GM20431 (cell line): ENCODE results near the gene B3GLCT.

Source experiments
- in situ Hi-C: fragments of 300-500 bp; cut with MseI, MboI; formaldehyde crosslinking; loops from one replicate; pipeline ENCODE4 v1.15.0; 2020; ENCODE audit warnings: low sequenced_read_pairs; ENCODE audit not compliant: unreplicated experiment

B3GLCT gene

GRCh38 chr13:31219909-31220598 is 20.3 kb downstream of the B3GLCT start:
- in situ Hi-C loops = no loop called here

GRCh38 chr13:31221057-31221456 is 21.3 kb downstream of the B3GLCT start:
- in situ Hi-C loops = no loop called here

DNA sequence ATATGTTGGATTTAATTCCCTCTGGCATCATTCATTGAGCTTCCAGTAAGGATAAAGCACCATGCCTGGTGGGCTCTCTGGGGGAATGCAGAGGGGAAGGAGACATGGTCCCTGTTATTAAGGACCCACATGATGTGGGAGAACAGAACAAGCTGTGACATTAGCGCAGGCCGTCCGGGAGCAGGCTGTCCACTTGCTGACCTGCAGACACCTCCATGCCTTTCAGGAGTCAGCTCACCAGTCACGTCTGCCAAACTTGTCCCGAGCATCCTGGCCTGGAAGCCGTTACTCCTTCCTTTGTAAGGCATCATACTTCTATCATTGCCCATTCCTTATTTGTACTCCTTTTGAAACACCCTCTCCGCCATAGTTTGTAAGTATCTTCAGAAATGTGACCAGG is 23.4 kb downstream of the B3GLCT start:
- in situ Hi-C loops = no loop called here

- in situ Hi-C loops = no loop called here
Observed at GRCh38 chr13:31223640-31224039, 23.9 kb downstream of the B3GLCT start.

GRCh38 chr13:31224174-31224669 is 24.4 kb downstream of the B3GLCT start:
- in situ Hi-C loops = no loop called here

DNA sequence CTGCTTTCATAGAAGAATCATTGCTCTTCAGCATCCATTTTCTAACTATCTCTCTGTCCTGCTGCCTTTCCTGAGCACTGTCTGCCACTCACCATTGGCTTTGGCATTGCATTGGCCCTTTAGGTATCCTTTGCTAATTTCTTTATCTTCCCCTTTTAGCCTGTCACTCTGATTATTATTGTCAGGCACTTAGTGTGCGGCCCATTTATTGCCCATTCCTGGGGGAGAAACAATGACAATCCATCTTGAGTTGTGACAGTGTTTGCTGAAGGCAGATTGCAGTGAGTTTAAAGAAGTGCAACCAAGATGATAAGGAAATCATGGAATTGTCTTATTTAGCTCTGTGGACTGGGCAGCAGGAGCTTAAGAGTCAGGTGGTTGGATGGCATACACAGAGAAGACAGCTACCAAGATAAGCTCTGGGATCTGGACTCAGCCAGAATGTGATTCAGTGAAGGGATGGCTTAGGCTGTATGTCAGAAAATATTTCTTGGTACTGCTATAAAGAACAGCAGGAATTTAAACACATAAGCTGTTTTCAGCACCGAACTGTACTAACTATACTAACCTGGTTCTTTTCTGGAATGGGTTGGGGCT is 25.3 kb downstream of the B3GLCT start:
- in situ Hi-C loops = loop anchor here (25.0 kb wide), 1 partner anchor 512 kb away; the partner anchor contains the start of gene RXFP2

GRCh38 chr13:31225998-31226675 is 26.4 kb downstream of the B3GLCT start:
- in situ Hi-C loops = loop anchor here (25.0 kb wide), 1 partner anchor 511 kb away; the partner anchor contains the start of gene RXFP2

- in situ Hi-C loops = loop anchor here (25.0 kb wide), 1 partner anchor 510 kb away; the partner anchor contains the start of gene RXFP2
Observed at GRCh38 chr13:31227063-31227462, 27.3 kb downstream of the B3GLCT start.

GRCh38 chr13:31227870-31228269 is 28.1 kb downstream of the B3GLCT start:
- in situ Hi-C loops = loop anchor here (25.0 kb wide), 1 partner anchor 509 kb away; the partner anchor contains the start of gene RXFP2

DNA sequence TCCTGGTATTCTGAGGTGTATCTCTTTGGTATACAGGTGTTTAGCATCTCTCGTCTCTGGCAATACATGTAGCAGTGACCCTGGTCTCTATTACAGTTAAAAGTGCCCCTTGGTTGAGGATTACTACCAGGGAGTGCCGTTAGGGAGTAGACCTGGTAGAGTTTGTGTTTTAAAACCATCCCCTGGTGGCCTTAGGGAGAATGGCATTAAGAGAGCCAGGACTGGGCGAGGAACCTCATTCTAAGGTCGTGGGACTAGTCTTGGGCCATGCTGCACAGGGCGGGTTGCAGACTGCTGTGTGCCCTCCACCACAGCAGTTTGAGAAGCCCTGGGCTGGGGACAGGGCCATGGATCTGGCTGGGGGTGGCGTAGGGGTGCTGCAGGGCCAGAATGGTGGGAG is 35.0 kb downstream of the B3GLCT start:
- in situ Hi-C loops = loop anchor here (10.0 to 25.0 kb wide), 2 partner anchors 190 to 503 kb away; partner anchors contain the start of gene RXFP2

DNA sequence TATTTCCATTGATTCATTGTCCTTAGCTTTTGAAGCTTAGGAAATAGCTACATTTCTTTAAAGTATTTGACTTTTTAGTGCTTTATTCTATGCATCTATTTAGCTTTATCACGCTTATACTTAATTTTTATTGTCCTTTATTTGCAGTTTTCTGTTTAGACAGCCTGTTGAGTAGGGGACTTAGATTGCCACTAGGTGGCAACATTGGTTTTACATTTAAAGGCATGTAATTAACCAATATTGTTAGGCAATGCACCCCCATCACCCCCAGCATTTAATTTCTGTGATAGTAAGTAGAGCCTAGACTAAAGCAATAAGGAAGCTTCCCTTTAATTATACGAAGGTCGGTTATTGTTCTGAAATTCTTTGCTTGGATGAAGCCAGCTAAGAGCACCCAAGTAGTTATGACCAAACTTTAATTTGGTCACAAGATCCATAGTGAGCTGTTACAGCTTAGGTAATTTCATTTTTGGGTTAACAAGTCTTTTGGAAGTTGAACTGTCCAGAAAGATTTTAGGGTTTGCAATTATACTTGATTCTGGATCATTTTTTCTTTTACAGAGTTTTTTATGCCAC is 36.5 kb downstream of the B3GLCT start:
- in situ Hi-C loops = loop anchor here (10.0 to 25.0 kb wide), 2 partner anchors 189 to 501 kb away; partner anchors contain the start of gene RXFP2

GRCh38 chr13:31240921-31241320 is 41.1 kb downstream of the B3GLCT start:
- in situ Hi-C loops = loop anchor here (25.0 kb wide), 1 partner anchor 496 kb away; the partner anchor contains the start of gene RXFP2

- in situ Hi-C loops = loop anchor here (25.0 kb wide), 1 partner anchor 495 kb away; the partner anchor contains the start of gene RXFP2
Observed at GRCh38 chr13:31242367-31242766, 42.6 kb downstream of the B3GLCT start.

DNA sequence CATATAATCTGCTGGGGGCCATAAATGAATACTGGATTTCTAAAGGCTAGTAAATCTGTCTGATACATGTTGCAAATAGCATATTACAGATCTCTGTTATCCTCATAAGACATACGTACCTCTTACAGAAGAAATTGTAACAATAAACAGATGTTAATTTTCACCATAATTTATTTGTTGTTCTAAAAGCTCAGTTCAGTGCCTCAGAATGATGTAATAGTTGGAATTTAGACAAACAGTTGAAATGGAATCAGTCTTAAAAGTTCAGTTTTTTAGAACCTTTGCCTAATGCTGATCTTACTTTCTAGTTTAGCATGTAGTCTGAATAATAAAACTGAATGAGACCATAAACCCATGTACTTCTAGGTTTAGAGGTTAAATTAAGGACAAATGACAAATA is 43.1 kb downstream of the B3GLCT start:
- in situ Hi-C loops = loop anchor here (25.0 kb wide), 1 partner anchor 494 kb away; the partner anchor contains the start of gene RXFP2

DNA sequence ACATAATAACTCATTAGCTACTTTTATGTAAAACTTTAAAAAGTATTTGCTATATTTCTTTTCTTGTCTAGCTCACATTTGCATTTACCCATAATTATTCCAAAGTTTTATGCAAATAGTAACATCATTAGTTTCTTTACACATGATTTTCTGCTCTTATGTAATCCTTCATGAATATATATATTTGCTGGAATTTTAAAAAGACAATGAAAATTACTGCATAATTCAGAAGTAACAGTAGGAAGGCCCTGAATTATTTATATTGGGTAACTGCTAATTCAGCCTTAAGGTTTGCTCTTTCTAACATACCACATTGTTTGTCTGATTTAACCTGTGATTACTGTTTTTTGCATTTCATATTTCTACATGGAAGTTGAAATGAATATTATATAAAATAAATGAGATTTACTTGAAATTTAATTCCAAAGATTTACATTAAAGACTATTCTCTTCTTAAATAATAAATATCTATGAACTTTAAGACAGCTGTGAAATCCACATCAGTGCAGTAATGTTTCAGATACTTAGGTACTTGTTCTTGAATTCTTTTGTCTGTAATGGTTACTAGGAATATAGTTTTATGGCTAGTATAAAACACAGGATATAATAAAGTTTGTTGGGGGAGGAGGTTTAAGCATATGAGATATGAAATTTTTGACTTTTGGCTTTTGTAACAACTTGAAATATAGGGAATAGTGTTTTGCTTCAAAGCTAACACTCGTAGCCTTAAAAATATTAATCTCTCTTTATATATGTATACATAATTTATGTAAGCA is 46.0 kb downstream of the B3GLCT start:
- in situ Hi-C loops = loop anchor here (25.0 kb wide), 1 partner anchor 492 kb away; the partner anchor contains the start of gene RXFP2

- in situ Hi-C loops = loop anchor here (25.0 kb wide), 1 partner anchor 490 kb away; the partner anchor contains the start of gene RXFP2
Observed at GRCh38 chr13:31246918-31247317, 47.1 kb downstream of the B3GLCT start.

GRCh38 chr13:31248361-31248760 is 48.6 kb downstream of the B3GLCT start:
- in situ Hi-C loops = loop anchor here (25.0 kb wide), 1 partner anchor 489 kb away; the partner anchor contains the start of gene RXFP2

DNA sequence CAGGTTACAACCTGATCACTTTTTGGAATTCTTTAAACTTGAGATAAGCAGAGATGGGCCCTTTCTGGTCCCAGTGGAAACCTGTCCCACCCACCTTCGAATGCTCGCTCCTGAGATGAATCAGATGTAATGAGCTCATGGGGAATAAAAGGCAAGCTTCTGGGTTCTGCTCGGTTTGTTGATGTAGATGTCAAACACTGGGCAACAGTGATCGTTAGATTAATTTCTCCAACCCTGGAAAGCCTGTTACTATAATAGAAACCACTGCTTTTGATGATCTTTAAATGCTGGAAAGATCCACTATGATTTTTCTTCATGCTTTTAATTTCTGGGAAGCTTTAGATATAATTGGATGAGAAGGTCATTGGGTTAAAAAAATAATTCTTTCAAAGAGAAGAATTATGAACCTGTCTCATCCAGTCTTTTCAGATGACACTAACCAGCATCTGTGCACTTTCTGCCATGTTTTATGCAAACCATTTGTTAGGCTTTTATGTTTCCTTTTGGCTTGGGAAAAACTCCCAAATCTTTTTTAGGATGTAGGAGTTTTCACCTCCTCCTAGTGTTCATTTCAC is 49.3 kb downstream of the B3GLCT start:
- in situ Hi-C loops = loop anchor here (25.0 kb wide), 1 partner anchor 488 kb away; the partner anchor contains the start of gene RXFP2

GRCh38 chr13:31250435-31250834 is 50.7 kb downstream of the B3GLCT start:
- in situ Hi-C loops = no loop called here
